GM12878 (cell line): ENCODE data around the gene SEMA3A. TPM values are rescaled to one million over a fixed set of nuclear protein-coding genes. Genes with fewer than 3 reads are reported as not detected.

Experiments used
- ATAC-seq: fragments of 200-7000 bp; cut with Tn5 transposase; 3 replicates; pipeline ENCODE4 v1.9.1; 2020; ENCODE audit warnings: mild to moderate bottlenecking, moderate library complexity
- BruUV-seq: library from RNA; stranded (reverse); fragments of 400-500 nt; replicated peaks from 2 replicates; lab custom pipeline; 2021; lab: Mats Ljungman, UMichigan
- CTCF ChIA-PET: fragments of 300-600 bp; sonication (Branson Sonifier 250); formaldehyde crosslinking; extraction: SDS; loops from one replicate; lab custom pipeline; 2021; ENCODE audit warnings: inconsistent platforms; lab: Yijun Ruan, JAX
- POLR2A ChIA-PET: fragments of 350-600 bp; formaldehyde crosslinking; extraction: SDS; loops from one replicate; lab custom pipeline; 2021; ENCODE audit warnings: inconsistent platforms; lab: Charles Lee
- RAD21 ChIA-PET: fragments of 300-600 bp; sonication (Branson Sonifier 250); formaldehyde crosslinking; loops from one replicate; lab custom pipeline; 2023; ENCODE audit warnings: antibody characterized with exemption; ENCODE audit not compliant: unreplicated experiment; lab: Charles Lee
- SMC1A ChIA-PET: fragments of 300-600 bp; sonication (Branson Sonifier 250); formaldehyde crosslinking; loops from one replicate; lab custom pipeline; 2023; ENCODE audit not compliant: unreplicated experiment, uncharacterized antibody; lab: Charles Lee
- DNase-seq: peaks from one replicate; pipeline ENCODE4 v3.0.0-alpha.2; 2011; ENCODE audit warnings: low read depth, low spot score
- FAIRE-seq: peaks from 3 replicates; lab custom pipeline; 2011; peaks lifted over from hg19 to GRCh38; lab: Jason Lieb, UNC
- H2AFZ ChIP-seq: 2 replicates; pipeline ENCODE4 v1.6.0; 2011; ENCODE audit warnings: low read depth, low read length, control low read depth; ENCODE audit not compliant: control insufficient read depth
- H3K27ac ChIP-seq: 2 replicates; pipeline ENCODE4 v1.5.1; 2011; ENCODE audit warnings: control low read depth; ENCODE audit not compliant: control insufficient read depth, insufficient read depth
- H3K27me3 ChIP-seq, 2 experiments: replicated peaks in 1 of 2; 2 replicates each; pipeline versions ENCODE4 v1.6.0 to v1.6.1; 2011; ENCODE audit warnings: low read length in 1 of 2; ENCODE audit not compliant: control insufficient read depth in 2 of 2, insufficient read depth in 2 of 2
- H3K36me3 ChIP-seq, 2 experiments: 2 replicates each; pipeline ENCODE4 v1.5.1; 2011; ENCODE audit warnings: low read length in 1 of 2; ENCODE audit not compliant: control insufficient read depth in 2 of 2, insufficient read depth in 2 of 2
- H3K4me1 ChIP-seq: 2 replicates; pipeline ENCODE4 v1.6.1; 2011; ENCODE audit warnings: mild to moderate bottlenecking, low read length, moderate library complexity, mixed read lengths; ENCODE audit not compliant: control insufficient read depth, insufficient read depth
- H3K4me2 ChIP-seq: 2 replicates; pipeline ENCODE4 v1.6.0; 2011; ENCODE audit warnings: control low read depth; ENCODE audit not compliant: control insufficient read depth, insufficient read depth
- H3K4me3 ChIP-seq: fragments of 200-600 bp; sonication (generic); 2 replicates; pipeline ENCODE4 v1.5.1; 2016
- H3K79me2 ChIP-seq: 2 replicates; pipeline ENCODE4 v1.6.0; 2011; ENCODE audit warnings: low read length; ENCODE audit not compliant: control insufficient read depth, insufficient read depth
- H3K9ac ChIP-seq: 2 replicates; pipeline ENCODE4 v1.8.0; 2011; ENCODE audit warnings: low read length, control low read depth, mixed read lengths; ENCODE audit not compliant: control insufficient read depth, insufficient read depth
- H3K9me3 ChIP-seq: replicated peaks from 3 replicates; pipeline ENCODE4 v1.5.1; 2011; ENCODE audit warnings: mild to moderate bottlenecking, low read length; ENCODE audit not compliant: control insufficient read depth, insufficient read depth
- H4K20me1 ChIP-seq: 2 replicates; pipeline ENCODE4 v1.6.0; 2011; ENCODE audit not compliant: control insufficient read depth, insufficient read depth
- BMI1 ChIP-seq: fragments of 450-650 bp; IDR thresholded peaks from 2 replicates; pipeline ENCODE4 v1.6.1; 2016; ENCODE audit warnings: mild to moderate bottlenecking, moderate library complexity, borderline replicate concordance
- HCFC1 ChIP-seq: fragments of 150-350 bp; IDR thresholded peaks from 2 replicates; pipeline ENCODE4 v1.6.1; 2014; ENCODE audit warnings: low read length
- KAT2A ChIP-seq: conservative IDR thresholded peaks from 2 replicates; pipeline ENCODE4 v1.6.1; 2011; ENCODE audit warnings: low read depth, low read length; ENCODE audit not compliant: control insufficient read depth
- PML ChIP-seq: IDR thresholded peaks from 2 replicates; pipeline ENCODE4 v1.6.1; 2012; ENCODE audit warnings: low read length, inconsistent platforms
- RB1 ChIP-seq: fragments of 450-650 bp; formaldehyde crosslinking; IDR thresholded peaks from 2 replicates; pipeline ENCODE4 v1.6.1; 2017; ENCODE audit warnings: mild to moderate bottlenecking, borderline replicate concordance
- RFX5 ChIP-seq: IDR thresholded peaks from 2 replicates; pipeline ENCODE4 v1.6.1; 2011; ENCODE audit warnings: low read depth, low read length, improper control_type of control experiment
- STAT1 ChIP-seq: fragments of 450-650 bp; conservative IDR thresholded peaks from 2 replicates; pipeline ENCODE4 v1.6.1; 2014; ENCODE audit warnings: antibody characterized with exemption, mild to moderate bottlenecking
- SUZ12 ChIP-seq: fragments of 200-600 bp; sonication (generic); IDR thresholded peaks from one replicate; pipeline ENCODE4 v1.6.1; 2018; ENCODE audit warnings: antibody characterized with exemption, mild to moderate bottlenecking; ENCODE audit not compliant: unreplicated experiment
- TCF3 ChIP-seq: IDR thresholded peaks from 2 replicates; pipeline ENCODE4 v1.6.1; 2012; ENCODE audit warnings: low read depth, mild to moderate bottlenecking, low read length, borderline replicate concordance; ENCODE audit not compliant: insufficient read depth
- WGBS: methylation state at CpG from one replicate; pipeline ENCODE4 v1.1.6; 2016; ENCODE audit warnings: low lambda C conversion rate; ENCODE audit not compliant: insufficient replicate concordance, insufficient coverage; ENCODE audit errors: missing lambda C conversion rate; 5-methylcytosine and 5-hydroxymethylcytosine counted together
- in situ Hi-C: fragments of 300-500 bp; cut with MboI; formaldehyde crosslinking; loops from 9 replicates; pipeline ENCODE4 v1.14.3; 2018; ENCODE audit warnings: mixed read lengths
- intact Hi-C: fragments of 100-400 bp; cut with micrococcal nuclease; formaldehyde crosslinking; loops from one replicate; pipeline ENCODE4 v1.14.2; 2022; ENCODE audit not compliant: unreplicated experiment
- polyA plus RNA-seq, 11 experiments: library from polyadenylated mRNA; depleted of rRNA in 4 of 11; unstranded in 6 of 11; stranded (reverse) in 5 of 11; fragments of >200 nt; fragmentation: Nextera tagmentation in 4 of 11; fragmentation: Illumina TruSeq in 1 of 11; extraction: Ambion mirVana in 4 of 11; extraction: Trizol in 1 of 11; gene quantifications; 1 replicate in 1 of 11; 2 replicates in 10 of 11; pipeline versions ENCODE4 v1.2.1 to v1.2.3, GENCODE V29; 2011 to 2016; ENCODE audit warnings: inconsistent platforms in 2 of 11, missing spikeins in 2 of 11, low read depth in 1 of 11
- total RNA-seq, 4 experiments: library from RNA; depleted of rRNA in 3 of 4; stranded (reverse); fragments of >200 nt in 3 of 4; fragmentation: Illumina TruSeq in 1 of 4; extraction: Trizol in 1 of 4; gene quantifications; 2 replicates each; pipeline versions ENCODE4 v1.2.1 to v1.2.3, GENCODE V29; 2013 to 2021
- TF ChIP-seq, protein P1 (sequence below): fragments of 450-650 bp; IDR thresholded peaks from 2 replicates; pipeline ENCODE4 v1.6.1; 2016; ENCODE audit warnings: mild to moderate bottlenecking, moderate library complexity, borderline replicate concordance
- TF ChIP-seq, protein P2 (sequence below): IDR thresholded peaks from 2 replicates; pipeline ENCODE4 v1.6.1; 2011; ENCODE audit warnings: low read depth, mild to moderate bottlenecking, low read length, moderate library complexity, borderline replicate concordance; ENCODE audit errors: extremely low read depth
- TF ChIP-seq, protein P3 (sequence below), 3 experiments: IDR thresholded peaks in 2 of 3; conservative IDR thresholded peaks in 1 of 3; 2 replicates each; pipeline ENCODE4 v1.5.1; 2011; ENCODE audit warnings: low read depth in 3 of 3, low read length in 3 of 3, mild to moderate bottlenecking in 3 of 3, control low read depth in 2 of 3, moderate library complexity in 2 of 3, inconsistent platforms in 1 of 3, mixed read lengths in 1 of 3; ENCODE audit not compliant: control insufficient read depth in 2 of 3, insufficient read depth in 1 of 3; ENCODE audit errors: extremely low read depth in 1 of 3
- TF ChIP-seq, protein P4 (sequence below): fragments of 450-650 bp; IDR thresholded peaks from 2 replicates; pipeline ENCODE4 v1.6.1; 2017; ENCODE audit warnings: mild to moderate bottlenecking, moderate library complexity

The SEMA3A gene
- total and polyA plus RNA-seq, 10 of the 15 experiments (the other 5 are each of a cell fraction or from before 2014, with no cell fraction given), result 0.01 to 3.3 (median 0.24) TPM

DNA sequence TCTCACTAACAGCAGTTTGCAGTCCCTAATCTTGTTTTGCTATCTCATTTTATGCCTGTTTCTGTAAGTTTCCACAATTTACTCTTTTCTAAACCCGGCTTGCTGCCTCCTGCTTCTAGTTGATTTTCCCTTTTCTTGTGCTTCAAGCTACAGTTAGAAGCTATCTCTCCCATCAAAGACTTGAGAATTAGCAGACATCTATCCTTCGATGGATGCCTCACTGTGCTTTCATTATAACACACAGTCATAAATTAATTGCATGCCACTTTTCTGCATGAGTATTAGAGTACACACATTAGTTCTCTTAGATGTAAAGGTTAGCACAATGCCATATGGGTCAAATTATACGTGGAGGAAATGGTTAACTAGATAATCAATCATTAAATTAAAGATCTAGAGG is 48.7 kb downstream of the SEMA3A start (continued):
- TF ChIP-seq, protein P1, sequence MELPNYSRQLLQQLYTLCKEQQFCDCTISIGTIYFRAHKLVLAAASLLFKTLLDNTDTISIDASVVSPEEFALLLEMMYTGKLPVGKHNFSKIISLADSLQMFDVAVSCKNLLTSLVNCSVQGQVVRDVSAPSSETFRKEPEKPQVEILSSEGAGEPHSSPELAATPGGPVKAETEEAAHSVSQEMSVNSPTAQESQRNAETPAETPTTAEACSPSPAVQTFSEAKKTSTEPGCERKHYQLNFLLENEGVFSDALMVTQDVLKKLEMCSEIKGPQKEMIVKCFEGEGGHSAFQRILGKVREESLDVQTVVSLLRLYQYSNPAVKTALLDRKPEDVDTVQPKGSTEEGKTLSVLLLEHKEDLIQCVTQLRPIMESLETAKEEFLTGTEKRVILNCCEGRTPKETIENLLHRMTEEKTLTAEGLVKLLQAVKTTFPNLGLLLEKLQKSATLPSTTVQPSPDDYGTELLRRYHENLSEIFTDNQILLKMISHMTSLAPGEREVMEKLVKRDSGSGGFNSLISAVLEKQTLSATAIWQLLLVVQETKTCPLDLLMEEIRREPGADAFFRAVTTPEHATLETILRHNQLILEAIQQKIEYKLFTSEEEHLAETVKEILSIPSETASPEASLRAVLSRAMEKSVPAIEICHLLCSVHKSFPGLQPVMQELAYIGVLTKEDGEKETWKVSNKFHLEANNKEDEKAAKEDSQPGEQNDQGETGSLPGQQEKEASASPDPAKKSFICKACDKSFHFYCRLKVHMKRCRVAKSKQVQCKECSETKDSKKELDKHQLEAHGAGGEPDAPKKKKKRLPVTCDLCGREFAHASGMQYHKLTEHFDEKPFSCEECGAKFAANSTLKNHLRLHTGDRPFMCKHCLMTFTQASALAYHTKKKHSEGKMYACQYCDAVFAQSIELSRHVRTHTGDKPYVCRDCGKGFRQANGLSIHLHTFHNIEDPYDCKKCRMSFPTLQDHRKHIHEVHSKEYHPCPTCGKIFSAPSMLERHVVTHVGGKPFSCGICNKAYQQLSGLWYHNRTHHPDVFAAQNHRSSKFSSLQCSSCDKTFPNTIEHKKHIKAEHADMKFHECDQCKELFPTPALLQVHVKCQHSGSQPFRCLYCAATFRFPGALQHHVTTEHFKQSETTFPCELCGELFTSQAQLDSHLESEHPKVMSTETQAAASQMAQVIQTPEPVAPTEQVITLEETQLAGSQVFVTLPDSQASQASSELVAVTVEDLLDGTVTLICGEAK, result no peak
- no peak for TF ChIP-seq PML
- TF ChIP-seq, protein P2, sequence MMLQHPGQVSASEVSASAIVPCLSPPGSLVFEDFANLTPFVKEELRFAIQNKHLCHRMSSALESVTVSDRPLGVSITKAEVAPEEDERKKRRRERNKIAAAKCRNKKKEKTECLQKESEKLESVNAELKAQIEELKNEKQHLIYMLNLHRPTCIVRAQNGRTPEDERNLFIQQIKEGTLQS, result no peak
- TF ChIP-seq, all 136 proteins: peak for 0

DNA sequence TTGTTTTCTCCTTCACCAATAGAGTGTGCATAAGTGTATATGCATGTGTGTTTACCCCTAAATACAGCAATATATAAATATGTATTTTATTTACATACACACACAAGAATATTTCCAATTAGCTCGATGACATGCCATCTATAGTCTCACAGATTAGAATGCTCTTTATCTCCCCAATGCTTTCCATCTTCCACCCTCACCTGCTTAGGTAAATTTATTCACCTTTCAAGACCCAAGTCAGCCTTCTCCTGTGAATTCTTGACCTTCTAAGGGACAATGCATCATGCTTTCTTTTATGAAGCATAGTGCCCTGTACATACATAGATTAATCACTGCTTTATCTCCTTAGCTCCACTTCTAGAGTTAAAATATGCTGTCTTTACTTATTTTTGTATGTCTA is 49.7 kb downstream of the SEMA3A start:
- no TSS peak for BruUV-seq
- Histone ChIP-seq H3K9ac (no peak overlapping the region), H4K20me1 (no peaks in the 10 kb centered on the region), H3K79me2 (no peaks in the 10 kb centered on the region), H3K4me3 (no peak overlapping the region), H3K27me3 (no peaks in the 10 kb centered on the region), H2AFZ (no peak overlapping the region), H3K4me2 (no peak overlapping the region), H3K27ac (no peak overlapping the region), H3K4me1 (no peaks in the 10 kb centered on the region), H3K9me3 (no peaks in the 10 kb centered on the region), H3K36me3 (no peaks in the 10 kb centered on the region)
- FAIRE-seq (no peak), DNase-seq (no peak), ATAC-seq (no peak)
- in situ Hi-C loops, result no loop called here
- intact Hi-C loops, result no loop called here
- CTCF ChIA-PET, result no interaction called here
- 0% methylated on average over 1 of the region's 1 CpG for WGBS
- RAD21 ChIA-PET, result no interaction called here
- SMC1A ChIA-PET, result interaction anchor here (0.5 to 0.9 kb wide), 2 partner anchors 9 to 160 kb away, joined by 3 read pairs; no protein-coding TSS in a partner anchor
- POLR2A ChIA-PET, result no interaction called here
- TF ChIP-seq TCF3 (no peak), RB1 (no peak), HCFC1 (no peak), RFX5 (no peak), STAT1 (no peak), SUZ12 (no peak), KAT2A (no peak), BMI1 (no peak)
- TF ChIP-seq, protein P3, sequence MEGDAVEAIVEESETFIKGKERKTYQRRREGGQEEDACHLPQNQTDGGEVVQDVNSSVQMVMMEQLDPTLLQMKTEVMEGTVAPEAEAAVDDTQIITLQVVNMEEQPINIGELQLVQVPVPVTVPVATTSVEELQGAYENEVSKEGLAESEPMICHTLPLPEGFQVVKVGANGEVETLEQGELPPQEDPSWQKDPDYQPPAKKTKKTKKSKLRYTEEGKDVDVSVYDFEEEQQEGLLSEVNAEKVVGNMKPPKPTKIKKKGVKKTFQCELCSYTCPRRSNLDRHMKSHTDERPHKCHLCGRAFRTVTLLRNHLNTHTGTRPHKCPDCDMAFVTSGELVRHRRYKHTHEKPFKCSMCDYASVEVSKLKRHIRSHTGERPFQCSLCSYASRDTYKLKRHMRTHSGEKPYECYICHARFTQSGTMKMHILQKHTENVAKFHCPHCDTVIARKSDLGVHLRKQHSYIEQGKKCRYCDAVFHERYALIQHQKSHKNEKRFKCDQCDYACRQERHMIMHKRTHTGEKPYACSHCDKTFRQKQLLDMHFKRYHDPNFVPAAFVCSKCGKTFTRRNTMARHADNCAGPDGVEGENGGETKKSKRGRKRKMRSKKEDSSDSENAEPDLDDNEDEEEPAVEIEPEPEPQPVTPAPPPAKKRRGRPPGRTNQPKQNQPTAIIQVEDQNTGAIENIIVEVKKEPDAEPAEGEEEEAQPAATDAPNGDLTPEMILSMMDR (IDR thresholded peaks at IDR 0.05 in 2 of 3, conservative IDR thresholded peaks at IDR 0.05 in 1 of 3; ENCODE audit: control insufficient read depth in 2 of 3, extremely low read depth in 1 of 3, insufficient read depth in 1 of 3, low read depth in 3 of 3, low read length in 3 of 3), result no peak
- TF ChIP-seq, protein P4, sequence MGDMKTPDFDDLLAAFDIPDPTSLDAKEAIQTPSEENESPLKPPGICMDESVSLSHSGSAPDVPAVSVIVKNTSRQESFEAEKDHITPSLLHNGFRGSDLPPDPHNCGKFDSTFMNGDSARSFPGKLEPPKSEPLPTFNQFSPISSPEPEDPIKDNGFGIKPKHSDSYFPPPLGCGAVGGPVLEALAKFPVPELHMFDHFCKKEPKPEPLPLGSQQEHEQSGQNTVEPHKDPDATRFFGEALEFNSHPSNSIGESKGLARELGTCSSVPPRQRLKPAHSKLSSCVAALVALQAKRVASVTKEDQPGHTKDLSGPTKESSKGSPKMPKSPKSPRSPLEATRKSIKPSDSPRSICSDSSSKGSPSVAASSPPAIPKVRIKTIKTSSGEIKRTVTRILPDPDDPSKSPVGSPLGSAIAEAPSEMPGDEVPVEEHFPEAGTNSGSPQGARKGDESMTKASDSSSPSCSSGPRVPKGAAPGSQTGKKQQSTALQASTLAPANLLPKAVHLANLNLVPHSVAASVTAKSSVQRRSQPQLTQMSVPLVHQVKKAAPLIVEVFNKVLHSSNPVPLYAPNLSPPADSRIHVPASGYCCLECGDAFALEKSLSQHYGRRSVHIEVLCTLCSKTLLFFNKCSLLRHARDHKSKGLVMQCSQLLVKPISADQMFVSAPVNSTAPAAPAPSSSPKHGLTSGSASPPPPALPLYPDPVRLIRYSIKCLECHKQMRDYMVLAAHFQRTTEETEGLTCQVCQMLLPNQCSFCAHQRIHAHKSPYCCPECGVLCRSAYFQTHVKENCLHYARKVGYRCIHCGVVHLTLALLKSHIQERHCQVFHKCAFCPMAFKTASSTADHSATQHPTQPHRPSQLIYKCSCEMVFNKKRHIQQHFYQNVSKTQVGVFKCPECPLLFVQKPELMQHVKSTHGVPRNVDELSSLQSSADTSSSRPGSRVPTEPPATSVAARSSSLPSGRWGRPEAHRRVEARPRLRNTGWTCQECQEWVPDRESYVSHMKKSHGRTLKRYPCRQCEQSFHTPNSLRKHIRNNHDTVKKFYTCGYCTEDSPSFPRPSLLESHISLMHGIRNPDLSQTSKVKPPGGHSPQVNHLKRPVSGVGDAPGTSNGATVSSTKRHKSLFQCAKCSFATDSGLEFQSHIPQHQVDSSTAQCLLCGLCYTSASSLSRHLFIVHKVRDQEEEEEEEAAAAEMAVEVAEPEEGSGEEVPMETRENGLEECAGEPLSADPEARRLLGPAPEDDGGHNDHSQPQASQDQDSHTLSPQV, result no peak
